Skeletal muscle tissue (tissue), 4 donors: Measurements from ENCODE around the gene TIMM50. TPM values are rescaled to one million over a fixed set of nuclear protein-coding genes. Genes with fewer than 3 reads are reported as not detected.
"Not testable (repeated sequence)": the region's sequence is repeated elsewhere in the genome, so short reads cannot be mapped to it uniquely, and the experiment has no call there.

Experiments
- H3K27ac ChIP-seq: one replicate; pipeline ENCODE4 v1.7.0; 2013; ENCODE audit warnings: mild to moderate bottlenecking, low read depth, low read length, inconsistent platforms
- H3K27me3 ChIP-seq, 3 donors: one replicate each; pipeline ENCODE4 v1.7.0; 2013; ENCODE audit warnings: low read length in 3 of 3; ENCODE audit not compliant: control insufficient read depth in 3 of 3, insufficient read depth in 3 of 3
- H3K36me3 ChIP-seq, 3 donors: one replicate each; pipeline ENCODE4 v1.7.0; 2013; ENCODE audit warnings: low read length in 3 of 3; ENCODE audit not compliant: control insufficient read depth in 3 of 3, insufficient read depth in 3 of 3
- H3K4me1 ChIP-seq, 3 donors: one replicate each; pipeline ENCODE4 v1.7.0; 2013; ENCODE audit warnings: low read length in 3 of 3, mild to moderate bottlenecking in 3 of 3; ENCODE audit not compliant: control insufficient read depth in 3 of 3, insufficient read depth in 3 of 3
- H3K4me3 ChIP-seq, 3 donors: one replicate each; pipeline ENCODE4 v1.7.0; 2013; ENCODE audit warnings: low read length in 3 of 3
- H3K9ac ChIP-seq, 3 donors: one replicate each; pipeline ENCODE4 v1.7.0; 2013; ENCODE audit warnings: low read length in 3 of 3, mild to moderate bottlenecking in 3 of 3, moderate library complexity in 2 of 3, low read depth in 1 of 3
- H3K9me3 ChIP-seq, 3 donors: one replicate each; pipeline ENCODE4 v1.7.0; 2013; ENCODE audit warnings: low read length in 3 of 3; ENCODE audit not compliant: control insufficient read depth in 3 of 3
- total RNA-seq: library from RNA; depleted of rRNA; stranded (reverse); fragments of >200 nt; gene quantifications from one replicate; pipeline ENCODE4 v1.2.3, GENCODE V29; 2014
- donor health status: Osteomylitis.

Gene TIMM50
- total RNA-seq, 1 donor from 2014 or later: 40.7 TPM

DNA sequence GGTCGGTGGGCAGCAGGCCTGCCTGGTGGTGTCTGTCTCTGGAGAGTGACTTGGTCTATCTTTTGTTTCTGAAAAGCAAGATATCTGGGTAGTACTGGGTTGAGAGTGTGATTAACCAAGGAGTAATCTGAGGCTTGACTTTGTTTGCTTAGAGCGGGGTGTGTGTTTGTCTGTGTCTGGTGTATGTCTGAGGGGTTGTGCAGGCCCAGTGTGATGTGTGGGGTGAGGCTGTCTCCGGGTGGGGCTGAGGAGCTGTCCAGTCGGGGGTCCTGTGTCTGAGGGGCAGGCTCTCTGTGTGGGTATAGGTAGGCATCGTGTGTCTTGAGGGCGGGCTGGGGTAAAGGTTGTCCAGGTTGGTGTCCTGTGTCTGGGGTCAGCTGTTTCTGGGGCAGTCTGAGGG, 11.1 kb upstream of the TIMM50 start:
- Histone ChIP-seq H3K9ac (no peak overlapping the region), H3K4me1 (no peaks in the 10 kb centered on the region), H3K27me3 (no peaks in the 10 kb centered on the region), H3K27ac (no peak overlapping the region), H3K4me3 (no peak overlapping the region), H3K9me3 (no peaks in the 10 kb centered on the region), H3K36me3 (peaks cover 93 to 95% (median 94%) of the 10 kb centered on the region in 3 donors)

DNA sequence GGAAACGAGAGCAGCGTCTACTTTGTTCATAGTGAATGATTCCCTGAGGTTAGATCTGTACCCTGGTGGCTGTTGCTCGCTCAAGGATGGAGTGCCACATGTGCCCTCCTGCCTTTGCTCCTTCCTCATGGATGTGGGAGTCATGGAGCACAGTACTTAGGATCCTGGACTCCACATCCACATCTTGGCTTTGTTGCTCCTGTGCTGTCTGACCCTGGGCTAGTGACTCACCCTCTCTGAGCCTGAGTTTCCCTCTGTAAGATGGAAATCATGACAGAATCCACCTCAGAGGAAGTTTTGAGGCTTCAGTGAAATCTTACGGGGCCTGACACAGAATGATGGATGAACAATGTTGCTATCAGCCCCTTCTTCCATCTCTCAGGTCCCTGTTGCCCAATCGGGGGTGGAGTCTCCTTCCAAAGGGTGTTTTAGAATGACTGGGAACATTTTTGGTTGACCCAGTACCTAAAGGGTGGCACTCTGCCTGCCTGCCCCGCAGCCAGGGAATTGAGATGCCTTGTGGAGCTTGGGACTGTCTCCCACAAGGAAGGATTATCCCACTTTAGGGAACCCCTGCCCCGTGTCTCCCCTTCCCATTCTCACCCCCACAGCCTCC, 9.8 kb upstream of the TIMM50 start:
- Histone ChIP-seq H3K36me3 (peaks cover 90 to 94% (median 91%) of the 10 kb centered on the region in 3 donors), H3K27me3 (no peaks in the 10 kb centered on the region)

DNA sequence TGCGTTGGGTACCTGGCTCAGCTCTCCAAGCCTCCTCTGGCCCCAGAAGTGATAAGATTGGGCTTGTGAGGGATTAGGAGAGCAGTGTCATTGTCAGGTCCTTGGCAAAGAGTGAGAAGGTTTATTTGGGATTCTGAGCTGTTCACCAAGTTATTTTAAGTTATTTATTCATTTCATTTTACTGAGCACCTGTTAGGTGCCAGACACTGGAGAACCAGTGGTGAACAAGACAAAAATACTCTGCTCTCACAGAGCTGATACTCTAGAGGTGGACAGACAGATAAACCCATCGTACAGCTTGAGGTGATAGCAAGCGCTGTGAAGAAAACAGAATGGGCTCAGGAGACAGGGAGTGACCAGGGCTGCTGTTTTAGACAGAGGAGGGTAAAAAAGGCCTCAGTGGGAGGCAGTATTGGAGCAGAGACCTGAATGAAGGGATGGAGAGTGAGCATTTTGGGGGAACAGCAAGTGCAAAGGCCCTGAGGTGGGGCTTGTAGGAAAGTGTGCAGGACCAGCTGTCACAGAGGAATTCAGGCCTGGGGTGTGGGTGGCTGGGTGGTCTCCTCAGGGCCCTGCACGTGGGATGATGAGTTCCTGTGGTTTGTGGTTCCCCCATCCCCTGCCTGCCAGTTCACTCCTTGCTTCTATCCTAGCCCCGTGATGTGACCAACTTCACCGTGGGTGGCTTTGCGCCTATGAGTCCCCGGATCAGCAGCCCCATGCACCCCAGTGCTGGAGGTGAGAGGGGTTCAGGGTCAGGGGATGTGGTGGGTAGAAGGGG, 8.7 kb upstream of the TIMM50 start:
- no peaks in the 10 kb centered on the region for H3K27me3 ChIP-seq
- H3K4me3 ChIP-seq: no peak overlapping the region
- peaks cover 0 to 4% (median 0%) of the 10 kb centered on the region in 3 donors for H3K4me1 ChIP-seq

More for the DNA sequence above, 9.8 kb upstream of the TIMM50 start:
- Histone ChIP-seq H3K27ac (no peak overlapping the region), H3K9ac (no peak overlapping the region), H3K9me3 (no peaks in the 10 kb centered on the region), H3K4me3 (no peak overlapping the region), H3K4me1 (peaks cover 0 to 3% (median 0%) of the 10 kb centered on the region in 3 donors)

DNA sequence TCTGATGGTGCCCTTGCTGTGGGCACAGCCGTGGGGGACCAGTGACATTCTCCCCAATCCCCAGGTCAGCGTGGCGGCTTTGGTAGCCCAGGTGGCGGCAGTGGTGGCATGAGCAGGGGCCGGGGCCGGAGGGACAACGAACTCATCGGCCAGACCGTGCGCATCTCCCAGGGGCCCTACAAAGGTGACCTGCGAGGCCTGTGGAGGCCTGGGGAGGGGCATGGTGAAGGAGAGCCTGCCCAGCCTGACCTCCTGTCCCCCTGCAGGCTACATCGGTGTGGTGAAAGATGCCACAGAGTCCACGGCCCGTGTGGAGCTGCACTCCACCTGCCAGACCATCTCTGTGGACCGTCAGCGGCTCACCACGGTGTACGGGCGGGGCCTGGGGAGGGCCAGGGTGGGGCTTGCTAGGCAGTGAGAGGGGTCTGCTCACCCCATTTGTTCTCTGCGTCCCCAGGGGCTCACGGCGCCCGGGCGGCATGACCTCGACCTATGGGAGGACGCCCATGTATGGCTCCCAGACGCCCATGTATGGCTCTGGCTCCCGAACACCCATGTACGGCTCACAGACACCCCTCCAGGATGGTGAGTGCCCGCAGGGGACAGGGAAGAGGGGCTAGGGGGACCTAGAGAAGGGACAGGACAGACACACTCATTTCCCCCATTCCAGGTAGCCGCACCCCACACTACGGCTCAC, 7.7 kb upstream of the TIMM50 start:
- no peak overlapping the region for H3K27ac ChIP-seq
- no peaks in the 10 kb centered on the region for H3K9me3 ChIP-seq
- no peaks in the 10 kb centered on the region for H3K27me3 ChIP-seq
- H3K36me3 ChIP-seq: peaks cover 80 to 83% (median 81%) of the 10 kb centered on the region in 3 donors
- no peak overlapping the region for H3K9ac ChIP-seq
- peaks cover 0 to 4% (median 0%) of the 10 kb centered on the region in 3 donors for H3K4me1 ChIP-seq
- no peak overlapping the region for H3K4me3 ChIP-seq

More for the DNA sequence above, 8.7 kb upstream of the TIMM50 start:
- H3K36me3 ChIP-seq: peaks cover 87 to 90% (median 88%) of the 10 kb centered on the region in 3 donors
- H3K9ac ChIP-seq: no peak overlapping the region
- no peaks in the 10 kb centered on the region for H3K9me3 ChIP-seq
- no peak overlapping the region for H3K27ac ChIP-seq

DNA sequence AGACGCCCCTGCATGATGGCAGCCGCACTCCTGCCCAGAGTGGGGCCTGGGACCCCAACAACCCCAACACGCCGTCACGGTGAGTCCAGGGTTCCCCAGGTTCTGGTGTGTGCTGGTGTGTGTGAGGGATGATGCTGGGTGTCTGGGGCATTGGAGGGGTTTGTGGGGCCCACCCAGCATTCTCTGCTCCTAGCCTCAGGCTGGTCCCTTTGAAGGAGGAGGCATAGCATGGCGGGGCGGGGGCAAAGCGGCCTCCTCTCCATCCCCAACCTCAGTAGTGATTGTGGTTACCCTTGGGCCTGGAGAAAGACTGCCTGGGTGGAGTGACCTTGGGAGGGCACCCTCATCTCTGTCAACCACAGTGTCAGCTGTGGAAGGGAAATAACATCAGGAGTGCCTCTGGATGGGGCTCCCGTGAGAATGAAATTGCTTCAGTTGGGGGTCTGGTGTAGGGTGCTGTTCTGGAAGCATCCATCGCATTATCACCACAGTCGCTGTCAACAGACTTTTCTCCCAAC, 7.1 kb upstream of the TIMM50 start:
- Histone ChIP-seq H3K27ac (no peak overlapping the region), H3K36me3 (peaks cover 74 to 77% (median 75%) of the 10 kb centered on the region in 3 donors), H3K4me1 (peaks cover 0 to 4% (median 0%) of the 10 kb centered on the region in 3 donors), H3K4me3 (no peak overlapping the region), H3K27me3 (no peaks in the 10 kb centered on the region), H3K9me3 (no peaks in the 10 kb centered on the region), H3K9ac (no peak overlapping the region)

DNA sequence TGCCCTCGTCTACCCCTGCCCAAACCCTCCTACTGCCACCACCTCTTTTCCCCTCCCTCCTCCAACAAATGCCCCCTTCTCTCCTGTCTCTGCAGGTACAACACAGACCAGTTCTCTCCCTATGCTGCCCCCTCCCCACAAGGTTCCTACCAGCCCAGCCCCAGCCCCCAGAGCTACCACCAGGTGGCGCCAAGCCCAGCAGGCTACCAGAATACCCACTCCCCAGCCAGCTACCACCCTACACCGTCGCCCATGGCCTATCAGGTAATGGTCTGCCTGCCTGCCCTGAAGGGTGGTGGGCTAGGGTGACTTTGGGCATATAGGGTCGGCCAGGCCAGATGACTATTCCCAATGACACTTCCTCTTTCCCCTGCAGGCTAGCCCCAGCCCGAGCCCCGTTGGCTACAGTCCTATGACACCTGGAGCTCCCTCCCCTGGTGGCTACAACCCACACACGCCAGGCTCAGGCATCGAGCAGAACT, 6.5 kb upstream of the TIMM50 start:
- Histone ChIP-seq H3K27me3 (no peaks in the 10 kb centered on the region), H3K4me1 (peaks cover 0 to 4% (median 0%) of the 10 kb centered on the region in 3 donors), H3K9ac (peak overlapping the region in 1 of 3 donors; percentile 16), H3K9me3 (no peaks in the 10 kb centered on the region), H3K36me3 (peaks cover 67 to 70% (median 68%) of the 10 kb centered on the region in 3 donors), H3K4me3 (no peak overlapping the region), H3K27ac (no peak overlapping the region)

DNA sequence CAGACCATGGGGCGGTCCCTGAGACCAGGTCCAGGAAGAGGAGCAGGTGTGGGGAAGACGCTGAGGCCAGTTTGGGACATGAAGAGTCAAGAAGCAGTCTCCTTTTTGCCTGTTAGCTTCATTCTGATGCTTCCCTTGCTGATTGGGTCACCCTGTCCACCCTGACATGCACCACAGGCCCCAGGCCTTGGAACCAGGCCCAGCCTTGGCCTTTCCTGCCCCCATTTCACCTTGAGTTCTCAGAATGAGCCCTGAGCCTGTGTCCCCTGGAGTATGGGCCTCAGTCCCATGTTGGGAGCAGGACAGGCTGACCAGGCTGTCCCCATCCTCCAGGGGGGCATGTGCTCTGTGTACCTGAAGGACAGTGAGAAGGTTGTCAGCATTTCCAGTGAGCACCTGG, 4.9 kb upstream of the TIMM50 start:
- Histone ChIP-seq H3K9ac (no peak overlapping the region), H3K4me3 (no peak overlapping the region), H3K4me1 (peaks cover 0 to 8% (median 4%) of the 10 kb centered on the region in 3 donors), H3K36me3 (peaks cover 52 to 55% (median 52%) of the 10 kb centered on the region in 3 donors), H3K27me3 (no peaks in the 10 kb centered on the region), H3K27ac (no peak overlapping the region), H3K9me3 (no peaks in the 10 kb centered on the region)

DNA sequence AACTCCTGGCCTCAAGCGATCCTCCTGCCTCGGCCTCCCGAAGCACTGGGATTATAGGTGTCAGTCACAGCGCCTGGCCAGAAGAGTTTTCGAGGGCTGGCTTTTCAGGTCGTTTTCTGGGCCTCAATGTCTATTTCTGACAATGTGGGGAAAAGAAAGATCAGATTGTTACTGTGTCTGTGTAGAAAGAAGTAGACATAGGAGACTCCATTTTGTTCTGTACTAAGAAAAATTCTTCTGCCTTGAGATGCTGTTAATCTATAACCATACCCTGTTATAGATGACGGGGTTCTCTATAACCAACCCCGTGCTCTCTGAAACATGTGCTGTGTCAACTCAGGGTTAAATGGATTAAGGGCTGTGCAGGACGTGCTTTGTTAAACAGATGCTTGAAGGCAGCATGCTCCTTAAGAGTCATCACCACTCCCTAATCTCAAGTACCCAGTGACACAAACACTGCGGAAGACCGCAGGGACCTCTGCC, 1.3 kb upstream of the TIMM50 start:
- H3K36me3 ChIP-seq: peaks cover 18 to 25% (median 24%) of the 10 kb centered on the region in 3 donors
- not testable (repeated sequence) for H3K27me3 ChIP-seq, H3K27ac ChIP-seq

DNA sequence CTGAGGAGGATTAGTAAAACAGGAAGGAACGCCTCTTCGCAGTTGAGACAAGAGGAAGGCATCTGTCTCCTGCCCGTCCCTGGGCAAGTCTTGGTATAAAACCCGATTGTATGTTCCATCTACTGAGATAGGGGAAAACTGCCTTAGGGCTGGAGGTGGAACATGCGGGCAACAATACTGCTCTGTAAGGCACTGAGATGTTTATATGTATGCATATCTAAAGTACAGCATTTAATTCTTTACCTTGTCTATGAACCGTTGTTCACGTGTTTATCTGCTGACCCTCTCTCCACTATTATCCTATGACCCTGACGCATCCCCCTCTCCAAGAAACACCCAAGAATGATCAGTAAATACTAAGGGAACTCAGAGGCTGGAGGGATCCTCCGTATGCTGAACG, 722 bp upstream of the TIMM50 start:
- Histone ChIP-seq H3K36me3 (peaks cover 13 to 20% (median 19%) of the 10 kb centered on the region in 3 donors), H3K4me3 (peak overlapping the region; percentile 90 to 99 (median 99)), H3K27me3 (no peaks in the 10 kb centered on the region), H3K4me1 (peaks cover 11 to 22% (median 18%) of the 10 kb centered on the region in 3 donors), H3K9ac (peak overlapping the region; percentile 93 to 97 (median 94)), H3K9me3 (no peaks in the 10 kb centered on the region), H3K27ac (peak overlapping the region; percentile 88)

More for the DNA sequence above, 1.3 kb upstream of the TIMM50 start:
- not testable (repeated sequence) for H3K4me3 ChIP-seq, H3K9ac ChIP-seq, H3K9me3 ChIP-seq
- H3K4me1 ChIP-seq: peaks cover 11 to 22% (median 18%) of the 10 kb centered on the region in 3 donors
